CD14-positive monocyte (primary cell): Measurements from ENCODE around the gene NDUFAF8. TPM values are rescaled to one million over a fixed set of nuclear protein-coding genes. Genes with fewer than 3 reads are reported as not detected.

ENCODE experiments used
- DNase-seq, 3 donors: peaks; one replicate each; pipeline ENCODE4 v3.0.0-alpha.2; 2011 to 2022
- H2AFZ ChIP-seq: 2 replicates; pipeline ENCODE4 v1.6.0; 2012; ENCODE audit warnings: mild to moderate bottlenecking, low read depth, low read length, inconsistent platforms; ENCODE audit not compliant: insufficient read depth, poor library complexity, severe bottlenecking
- H3K27ac ChIP-seq, 2 donors: 1 replicate in 1 of 2; 2 replicates in 1 of 2; pipeline ENCODE4 v1.5.1; 2012 to 2013; ENCODE audit warnings: low read length in 2 of 2, control low read depth in 1 of 2, inconsistent platforms in 1 of 2, low read depth in 1 of 2, mild to moderate bottlenecking in 1 of 2
- H3K27me3 ChIP-seq, 2 donors: one replicate each; pipeline versions ENCODE4 v1.6.0 to v1.6.1; 2011 to 2013; ENCODE audit warnings: low read length in 2 of 2; ENCODE audit not compliant: control insufficient read depth in 2 of 2, insufficient read depth in 2 of 2
- H3K36me3 ChIP-seq, 2 donors: replicated peaks in 1 of 2; 1 replicate in 1 of 2; 2 replicates in 1 of 2; pipeline versions ENCODE4 v1.5.1 to v1.6.1; 2012 to 2013; ENCODE audit warnings: low read length in 2 of 2, control low read depth in 1 of 2, inconsistent platforms in 1 of 2, mild to moderate bottlenecking in 1 of 2; ENCODE audit not compliant: insufficient read depth in 2 of 2, control insufficient read depth in 1 of 2
- H3K4me1 ChIP-seq, 2 donors: 1 replicate in 1 of 2; 2 replicates in 1 of 2; pipeline versions ENCODE4 v1.5.1 to v1.6.1; 2012 to 2013; ENCODE audit warnings: low read length in 2 of 2, control low read depth in 1 of 2, inconsistent platforms in 1 of 2, mild to moderate bottlenecking in 1 of 2, moderate library complexity in 1 of 2; ENCODE audit not compliant: insufficient read depth in 2 of 2, control insufficient read depth in 1 of 2
- H3K4me2 ChIP-seq: replicated peaks from 2 replicates; pipeline ENCODE3; 2012; ENCODE audit warnings: low read length, moderate library complexity, mild to moderate bottlenecking; ENCODE audit not compliant: poor library complexity, severe bottlenecking; ENCODE audit errors: extremely low read depth
- H3K4me3 ChIP-seq, 3 experiments: fragments of 200-600 bp in 1 of 3; sonication (generic) in 1 of 3; replicated peaks in 1 of 3; 1 replicate in 2 of 3; 2 replicates in 1 of 3; pipeline ENCODE4 v1.5.1; 2011 to 2013; ENCODE audit warnings: low read length in 3 of 3, mild to moderate bottlenecking in 3 of 3, control low read depth in 2 of 3, low read depth in 2 of 3, inconsistent platforms in 1 of 3, moderate library complexity in 1 of 3
- H3K79me2 ChIP-seq: 2 replicates; pipeline ENCODE4 v1.6.0; 2012; ENCODE audit warnings: mild to moderate bottlenecking, control low read depth, inconsistent platforms, low read length, moderate library complexity; ENCODE audit not compliant: insufficient read depth
- H3K9ac ChIP-seq: 2 replicates; pipeline ENCODE4 v1.6.0; 2017; ENCODE audit warnings: low read length, mild to moderate bottlenecking; ENCODE audit not compliant: insufficient read depth, poor library complexity, severe bottlenecking
- H3K9me3 ChIP-seq, 2 donors: replicated peaks in 1 of 2; 1 replicate in 1 of 2; 2 replicates in 1 of 2; pipeline versions ENCODE4 v1.5.1 to v1.6.1; 2012 to 2013; ENCODE audit warnings: low read length in 2 of 2, control low read depth in 1 of 2; ENCODE audit not compliant: control insufficient read depth in 1 of 2, insufficient read depth in 1 of 2
- H4K20me1 ChIP-seq: 2 replicates; pipeline ENCODE4 v1.6.0; 2012; ENCODE audit warnings: mild to moderate bottlenecking, low read length, control low read depth, moderate library complexity; ENCODE audit not compliant: insufficient read depth
- H3K27ac Mint-ChIP-seq, 7 donors: one replicate each; pipeline ENCODE4 v1.8.0; 2020; ENCODE audit warnings: mild to moderate bottlenecking in 7 of 7, mixed read lengths in 7 of 7, moderate library complexity in 6 of 7, inconsistent platforms in 2 of 7
- H3K27me3 Mint-ChIP-seq, 3 donors: one replicate each; pipeline ENCODE4 v1.8.0; 2021 to 2022; ENCODE audit warnings: low read depth in 3 of 3, mild to moderate bottlenecking in 3 of 3, mixed read lengths in 3 of 3, moderate library complexity in 3 of 3, inconsistent platforms in 1 of 3
- H3K36me3 Mint-ChIP-seq, 2 donors: one replicate each; pipeline ENCODE4 v1.8.0; 2020; ENCODE audit warnings: mixed read lengths in 2 of 2, inconsistent platforms in 1 of 2, mild to moderate bottlenecking in 1 of 2
- H3K4me1 Mint-ChIP-seq: one replicate; pipeline ENCODE4 v1.8.0; 2020; ENCODE audit warnings: mild to moderate bottlenecking, mixed read lengths
- H3K4me3 Mint-ChIP-seq, 2 donors: one replicate each; pipeline ENCODE4 v1.8.0; 2020; ENCODE audit warnings: mild to moderate bottlenecking in 2 of 2, mixed read lengths in 2 of 2, moderate library complexity in 1 of 2
- H3K9me3 Mint-ChIP-seq, 7 donors: one replicate each; pipeline ENCODE4 v1.8.0; 2020 to 2022; ENCODE audit warnings: mixed read lengths in 7 of 7, mild to moderate bottlenecking in 6 of 7, moderate library complexity in 6 of 7, inconsistent platforms in 2 of 7
- CTCF ChIP-seq: fragments of 200-600 bp; IDR thresholded peaks from one replicate; pipeline ENCODE4 v1.8.0; 2022; ENCODE audit warnings: antibody characterized with exemption, mild to moderate bottlenecking
- WGBS: methylation state at CpG from one replicate; pipeline ENCODE4 v1.1.5; 2013; ENCODE audit warnings: missing lambda C conversion rate; ENCODE audit not compliant: insufficient coverage; 5-methylcytosine and 5-hydroxymethylcytosine counted together
- intact Hi-C, 2 donors: fragments of 100-400 bp; cut with micrococcal nuclease; formaldehyde crosslinking; loops; one replicate each; pipeline versions ENCODE4 v1.15.0 to v1.15.1; 2023
- polyA plus RNA-seq, 3 donors: library from polyadenylated mRNA; depleted of rRNA in 1 of 3; unstranded in 2 of 3; stranded (reverse) in 1 of 3; fragments of 300-500 nt in 2 of 3; fragments of >200 nt in 1 of 3; fragmentation: Illumina TruSeq in 2 of 3; gene quantifications; 1 replicate in 2 of 3; 2 replicates in 1 of 3; pipeline ENCODE4 v1.2.3, GENCODE V29; 2012 to 2021

NDUFAF8 gene
- polyA plus RNA-seq, 3 donors = 27.0 to 61.3 (median 41.0) TPM

- no peak for TF ChIP-seq CTCF
- no peak overlapping the region for H3K27ac ChIP-seq
- Mint-ChIP-seq H3K27ac (peak overlapping the region in 1 of 7 donors; percentile 15), H3K9me3 (peaks cover 0 to 5% (median 0%) of the 10 kb centered on the region in 7 donors), H3K36me3 (peaks cover 53 to 70% of the 10 kb centered on the region in 2 donors), H3K4me1 (peaks cover 27% of the 10 kb centered on the region), H3K4me3 (no peak overlapping the region), H3K27me3 (peaks cover 0 to 2% (median 0%) of the 10 kb centered on the region in 3 donors)
- no peaks in the 10 kb centered on the region for H3K27me3 ChIP-seq
- 90% methylated on average over 14 of the region's 15 CpGs for WGBS
- H3K4me1 ChIP-seq = peaks cover 18 to 22% of the 10 kb centered on the region in 2 donors
- peaks cover 22% of the 10 kb centered on the region for H3K79me2 ChIP-seq
- intact Hi-C loops = loop anchor here (1.0 to 5.0 kb wide), 3 partner anchors 231 to 349 kb away; no protein-coding TSS in a partner anchor
- no peak for DNase-seq
- H2AFZ ChIP-seq = no peak overlapping the region
- H4K20me1 ChIP-seq = peaks cover 83% of the 10 kb centered on the region
- H3K4me3 ChIP-seq = no peak overlapping the region
- H3K9ac ChIP-seq = no peak overlapping the region
- H3K9me3 ChIP-seq = no peaks in the 10 kb centered on the region
- peaks cover 48 to 68% of the 10 kb centered on the region in 2 donors for H3K36me3 ChIP-seq
- no peak overlapping the region for H3K4me2 ChIP-seq
These were observed 13.8 kb downstream of the NDUFAF8 start for GRCh38 chr17:81252987-81253329.

- no peak overlapping the region for H3K4me3 Mint-ChIP-seq
- TF ChIP-seq CTCF = peak; percentile 86
These were observed 14.4 kb downstream of the NDUFAF8 start for GRCh38 chr17:81253358-81254131.

More at GRCh38 chr17:81253358-81254131, 14.4 kb downstream of the NDUFAF8 start:
- Histone ChIP-seq H2AFZ (no peak overlapping the region), H3K27me3 (no peaks in the 10 kb centered on the region), H3K36me3 (peaks cover 53 to 69% of the 10 kb centered on the region in 2 donors), H3K4me2 (no peak overlapping the region), H3K79me2 (peaks cover 22% of the 10 kb centered on the region), H3K27ac (no peak overlapping the region), H3K9me3 (no peaks in the 10 kb centered on the region), H3K9ac (no peak overlapping the region), H3K4me1 (peaks cover 18 to 22% of the 10 kb centered on the region in 2 donors), H3K4me3 (no peak overlapping the region), H4K20me1 (peaks cover 86% of the 10 kb centered on the region)
- H3K9me3 Mint-ChIP-seq = peaks cover 0 to 5% (median 0%) of the 10 kb centered on the region in 7 donors
- intact Hi-C loops = loop anchor here (1.0 to 5.0 kb wide), 3 partner anchors 231 to 349 kb away; no protein-coding TSS in a partner anchor
- H3K27me3 Mint-ChIP-seq = peaks cover 0 to 2% (median 0%) of the 10 kb centered on the region in 3 donors
- WGBS = 66% methylated on average over 19 of the region's 19 CpGs
- H3K36me3 Mint-ChIP-seq = peaks cover 51 to 70% of the 10 kb centered on the region in 2 donors
- peak overlapping the region in 6 of 7 donors; percentile 2 to 75 (median 38) for H3K27ac Mint-ChIP-seq
- H3K4me1 Mint-ChIP-seq = peaks cover 27% of the 10 kb centered on the region
- DNase-seq = peak; percentile 37 to 59 (median 57)
